Esophagus squamous epithelium (tissue), 5 donors: Measurements from ENCODE around the gene FGF11. TPM values are rescaled to one million over a fixed set of nuclear protein-coding genes. Genes with fewer than 3 reads are reported as not detected.

ENCODE experiments used
- DNase-seq: peaks from one replicate; lab custom pipeline; 2025; lab: John Stamatoyannopoulos, UW
- H3K27ac ChIP-seq, 4 donors: fragments of 200-600 bp; sonication (generic); one replicate each; pipeline ENCODE4 v1.5.1; 2016 to 2019; ENCODE audit warnings: mild to moderate bottlenecking in 1 of 4
- H3K27me3 ChIP-seq, 4 donors: fragments of 200-600 bp; sonication (generic); 1 replicate in 3 of 4; 2 replicates in 1 of 4; pipeline versions ENCODE4 v1.5.1 to v1.6.0; 2017 to 2021; ENCODE audit warnings: antibody characterized with exemption in 1 of 4
- H3K36me3 ChIP-seq, 3 donors: fragments of 200-600 bp; sonication (generic); one replicate each; pipeline ENCODE4 v1.5.1; 2016 to 2019
- H3K4me1 ChIP-seq, 3 donors: fragments of 200-600 bp; sonication (generic); one replicate each; pipeline ENCODE4 v1.5.1; 2017 to 2019
- H3K4me3 ChIP-seq, 4 donors: fragments of 200-600 bp; sonication (generic); 1 replicate in 3 of 4; 2 replicates in 1 of 4; pipeline ENCODE4 v1.5.1; 2016 to 2019; ENCODE audit warnings: mild to moderate bottlenecking in 2 of 4, moderate library complexity in 1 of 4
- H3K9me3 ChIP-seq, 3 donors: fragments of 200-600 bp; sonication (generic); one replicate each; pipeline ENCODE4 v1.5.1; 2016 to 2019
- POLR2A ChIP-seq, 4 donors: fragments of 450-650 bp; IDR thresholded peaks; one replicate each; pipeline ENCODE4 v1.6.1; 2017; ENCODE audit warnings: antibody characterized with exemption in 4 of 4, mild to moderate bottlenecking in 4 of 4, moderate library complexity in 3 of 4
- WGBS, 2 donors: methylation state at CpG; one replicate each; pipeline ENCODE4 v1.1.5; 2018; 5-methylcytosine and 5-hydroxymethylcytosine counted together
- intact Hi-C: fragments of 100-400 bp; cut with DNase I; formaldehyde crosslinking; loops from one replicate; pipeline ENCODE4 v1.15.0; 2022
- total RNA-seq, 4 donors: library from RNA; depleted of rRNA; stranded (reverse); fragments of >200 nt; gene quantifications; one replicate each; pipeline ENCODE4 v1.1.0, GENCODE V29; 2016
- TF ChIP-seq, protein P1 (sequence below), 6 experiments: fragments of 450-650 bp in 4 of 6; fragments of 200-600 bp in 2 of 6; sonication (generic) in 2 of 6; IDR thresholded peaks; one replicate each; pipeline ENCODE4 v1.5.1; 2016 to 2019; ENCODE audit warnings: antibody characterized with exemption in 6 of 6, mild to moderate bottlenecking in 4 of 6, moderate library complexity in 4 of 6
- donor health status: DM: yes; HTN: yes; CAD: no.

Gene FGF11
- total RNA-seq, 4 donors from 2014 or later = 2.7 to 18.1 (median 6.1) TPM

DNA sequence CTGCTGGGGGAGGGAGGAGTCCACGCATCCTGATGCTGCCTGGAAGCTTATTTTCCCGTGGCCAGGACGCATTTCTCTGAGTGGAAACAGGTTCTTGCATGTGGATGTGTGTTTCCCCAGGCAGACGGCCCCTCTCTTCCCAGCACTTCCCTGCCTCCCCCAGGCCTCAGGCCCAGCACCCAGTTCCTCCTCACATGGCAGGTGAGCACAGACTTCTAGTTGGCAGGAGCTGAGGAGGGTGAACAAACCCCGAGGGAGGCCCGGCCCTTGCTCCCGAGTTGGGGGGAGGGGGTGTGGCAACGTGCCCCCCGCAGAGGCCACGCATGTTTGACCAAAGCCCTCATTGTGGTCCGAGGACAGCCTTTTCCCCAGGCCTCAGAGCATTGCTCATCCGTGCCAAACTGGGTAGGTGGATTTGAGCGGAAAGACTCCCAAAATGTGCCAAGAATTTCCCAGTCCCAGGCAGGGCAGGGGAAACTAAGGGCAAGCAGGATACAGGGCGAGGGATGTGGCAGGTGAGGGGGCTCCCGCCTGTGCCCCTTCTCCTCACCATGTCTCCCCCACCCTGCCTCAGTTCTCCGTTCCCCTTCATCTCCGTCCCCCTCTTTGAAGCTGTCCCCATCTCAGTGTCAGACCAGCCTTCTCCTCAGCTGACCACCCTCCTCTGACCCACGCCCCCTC, 20.7 kb upstream of the FGF11 start:
- 80% methylated on average over 2 to 10 of the region's 18 CpGs for WGBS, 2 donors
- H3K9me3 ChIP-seq = no peaks in the 10 kb centered on the region
- no peaks in the 10 kb centered on the region for H3K4me1 ChIP-seq
- H3K27me3 ChIP-seq = no peaks in the 10 kb centered on the region
- peaks cover 0 to 22% (median 0%) of the 10 kb centered on the region in 3 donors for H3K36me3 ChIP-seq
- H3K27ac ChIP-seq = no peak overlapping the region
- TF ChIP-seq, protein P1, sequence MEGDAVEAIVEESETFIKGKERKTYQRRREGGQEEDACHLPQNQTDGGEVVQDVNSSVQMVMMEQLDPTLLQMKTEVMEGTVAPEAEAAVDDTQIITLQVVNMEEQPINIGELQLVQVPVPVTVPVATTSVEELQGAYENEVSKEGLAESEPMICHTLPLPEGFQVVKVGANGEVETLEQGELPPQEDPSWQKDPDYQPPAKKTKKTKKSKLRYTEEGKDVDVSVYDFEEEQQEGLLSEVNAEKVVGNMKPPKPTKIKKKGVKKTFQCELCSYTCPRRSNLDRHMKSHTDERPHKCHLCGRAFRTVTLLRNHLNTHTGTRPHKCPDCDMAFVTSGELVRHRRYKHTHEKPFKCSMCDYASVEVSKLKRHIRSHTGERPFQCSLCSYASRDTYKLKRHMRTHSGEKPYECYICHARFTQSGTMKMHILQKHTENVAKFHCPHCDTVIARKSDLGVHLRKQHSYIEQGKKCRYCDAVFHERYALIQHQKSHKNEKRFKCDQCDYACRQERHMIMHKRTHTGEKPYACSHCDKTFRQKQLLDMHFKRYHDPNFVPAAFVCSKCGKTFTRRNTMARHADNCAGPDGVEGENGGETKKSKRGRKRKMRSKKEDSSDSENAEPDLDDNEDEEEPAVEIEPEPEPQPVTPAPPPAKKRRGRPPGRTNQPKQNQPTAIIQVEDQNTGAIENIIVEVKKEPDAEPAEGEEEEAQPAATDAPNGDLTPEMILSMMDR (IDR thresholded peaks at IDR 0.05) = no peak
- no peak for TF ChIP-seq POLR2A (IDR thresholded peaks at IDR 0.05)
- intact Hi-C loops = no loop called here
- DNase-seq = no peak
- H3K4me3 ChIP-seq = no peak overlapping the region

DNA sequence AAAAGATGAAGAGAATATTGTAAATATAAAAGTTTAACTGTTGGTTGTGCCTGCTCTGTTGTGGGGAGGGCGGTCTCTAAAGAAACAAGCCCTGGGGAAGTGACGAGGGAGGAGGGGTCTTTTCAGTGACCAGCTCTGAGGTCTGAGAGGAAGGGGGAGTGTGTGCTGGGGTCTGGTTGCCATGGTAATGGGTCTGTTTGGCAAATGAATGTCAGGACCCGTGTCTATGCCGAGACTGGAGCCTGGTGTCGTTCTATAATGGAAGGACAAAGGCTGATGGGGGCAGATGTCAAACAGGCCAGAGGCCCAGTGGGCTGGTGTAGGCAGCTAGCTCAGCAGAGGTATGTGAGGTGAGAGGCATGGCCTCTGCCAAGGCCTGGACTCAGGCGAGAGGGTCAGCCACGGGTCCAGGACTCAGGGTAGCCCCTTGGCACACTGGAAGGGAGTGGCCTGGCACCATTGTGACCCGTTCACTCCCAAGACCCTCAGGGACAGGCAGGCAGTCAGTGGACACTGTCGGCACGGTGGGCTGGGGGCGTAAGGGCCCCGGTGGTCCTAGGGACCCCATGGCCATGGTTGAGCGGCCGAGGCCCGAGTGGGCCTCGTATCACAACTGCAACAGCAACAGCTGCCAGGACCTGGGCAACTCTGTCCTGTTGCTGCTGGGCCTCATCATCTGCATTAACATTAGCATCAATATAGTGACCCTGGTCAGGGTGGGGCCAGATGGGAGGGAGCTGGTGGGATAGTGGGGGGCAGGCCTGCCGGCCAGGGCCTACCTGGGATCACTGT, 19.3 kb upstream of the FGF11 start, which contains the start of gene SPEM1:
TSS of gene SPEM1 (plus strand) at position 506 of the 792 bp plus-strand sequence. CDS start at position 567, 61 bp downstream.
- intact Hi-C loops = no loop called here
- Histone ChIP-seq H3K4me1 (no peaks in the 10 kb centered on the region), H3K9me3 (no peaks in the 10 kb centered on the region), H3K4me3 (no peak within 1 kb of the TSS), H3K36me3 (peaks cover 0 to 22% (median 0%) of the 10 kb centered on the region in 3 donors), H3K27ac (no peak within 1 kb of the TSS), H3K27me3 (no peaks in the 10 kb centered on the region)
- DNase-seq = no peak
- TF ChIP-seq POLR2A (IDR thresholded peaks at IDR 0.05) = no peak
- TF ChIP-seq, protein P1 (IDR thresholded peaks at IDR 0.05) = no peak
- 57% methylated on average over 7 to 11 of the region's 17 CpGs for WGBS, 2 donors

DNA sequence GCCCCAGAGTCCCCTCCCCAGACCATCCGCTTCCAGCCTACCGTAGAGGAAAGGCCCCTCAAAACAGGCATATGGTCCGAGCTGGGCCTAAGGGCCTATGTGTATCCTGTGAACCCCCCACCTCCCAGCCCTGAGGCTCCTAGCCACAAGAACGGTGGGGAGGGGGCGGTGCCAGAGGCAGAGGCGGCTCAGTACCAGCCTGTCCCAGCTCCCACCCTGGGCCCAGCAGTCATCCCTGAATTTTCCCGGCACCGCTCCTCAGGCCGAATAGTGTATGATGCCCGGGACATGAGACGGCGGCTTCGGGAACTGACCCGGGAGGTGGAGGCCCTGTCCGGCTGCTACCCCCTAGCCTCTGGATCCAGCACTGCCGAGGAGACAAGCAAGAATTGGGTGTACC, 18.1 kb upstream of the FGF11 start:
- Histone ChIP-seq H3K36me3 (peaks cover 0 to 12% (median 0%) of the 10 kb centered on the region in 3 donors), H3K4me3 (no peak overlapping the region), H3K9me3 (no peaks in the 10 kb centered on the region), H3K27me3 (no peaks in the 10 kb centered on the region), H3K4me1 (no peaks in the 10 kb centered on the region), H3K27ac (no peak overlapping the region)
- intact Hi-C loops = no loop called here
- no peak for TF ChIP-seq POLR2A (IDR thresholded peaks at IDR 0.05)
- TF ChIP-seq, protein P1 (IDR thresholded peaks at IDR 0.05) = no peak
- WGBS, 2 donors = 86 to 90% methylated on average over 4 to 7 of the region's 16 CpGs
- DNase-seq = no peak

DNA sequence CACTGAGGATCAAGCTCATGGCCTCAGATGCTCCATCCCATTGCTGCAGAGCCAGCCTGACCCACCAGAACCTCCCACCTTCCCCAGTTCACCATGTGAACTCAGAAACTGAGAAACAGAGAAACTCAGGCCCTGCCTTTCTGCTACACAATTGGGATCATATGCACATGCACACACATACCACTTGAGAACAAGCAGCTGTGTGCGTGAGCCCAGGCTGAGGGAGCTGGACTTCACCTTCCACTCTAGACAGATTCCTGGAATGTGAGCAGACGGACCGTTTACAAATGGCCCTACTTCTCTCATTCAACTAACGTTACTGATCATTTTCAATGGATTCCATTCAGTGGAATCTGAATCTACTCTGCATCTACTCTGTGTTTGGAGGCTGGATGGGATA, 15.6 kb upstream of the FGF11 start:
- H3K27me3 ChIP-seq = no peaks in the 10 kb centered on the region
- no peak for DNase-seq
- TF ChIP-seq, protein P1 (IDR thresholded peaks at IDR 0.05) = no peak
- TF ChIP-seq POLR2A (IDR thresholded peaks at IDR 0.05) = no peak
- no peaks in the 10 kb centered on the region for H3K36me3 ChIP-seq
- intact Hi-C loops = no loop called here
- no peak overlapping the region for H3K27ac ChIP-seq
- WGBS, 2 donors = 63 to 71% methylated on average over 4 of the region's 4 CpGs
- H3K9me3 ChIP-seq = no peaks in the 10 kb centered on the region
- no peak overlapping the region for H3K4me3 ChIP-seq
- no peaks in the 10 kb centered on the region for H3K4me1 ChIP-seq

DNA sequence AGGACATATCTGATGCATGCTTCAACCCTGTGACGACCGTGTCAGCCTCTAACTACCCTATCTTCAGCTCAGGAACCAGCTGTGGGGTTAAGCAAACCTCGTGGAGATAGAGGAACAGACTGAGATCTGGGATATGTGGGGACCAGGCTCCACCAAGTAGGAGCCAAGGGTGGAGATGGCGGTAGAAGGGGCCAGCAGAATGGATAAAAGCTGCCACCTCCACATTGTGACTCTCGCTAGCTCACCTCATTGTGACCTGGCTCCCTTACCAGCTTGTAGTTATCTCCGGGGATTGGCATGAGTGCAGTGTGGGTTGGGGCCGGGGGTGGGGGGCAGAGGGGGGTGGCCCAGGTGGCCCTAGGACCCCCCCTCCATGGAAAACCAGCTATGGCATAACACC, 14.0 kb upstream of the FGF11 start, which contains the start of gene SPEM2:
TSS of gene SPEM2 (plus strand) at position 301 of the 400 bp plus-strand sequence. CDS start at position 374, 73 bp downstream.
- Histone ChIP-seq H3K27me3 (no peaks in the 10 kb centered on the region), H3K4me3 (no peak within 1 kb of the TSS), H3K9me3 (no peaks in the 10 kb centered on the region), H3K36me3 (no peaks in the 10 kb centered on the region), H3K27ac (no peak within 1 kb of the TSS), H3K4me1 (no peaks in the 10 kb centered on the region)
- intact Hi-C loops = no loop called here
- no peak for TF ChIP-seq POLR2A (IDR thresholded peaks at IDR 0.05)
- TF ChIP-seq, protein P1 (IDR thresholded peaks at IDR 0.05) = no peak
- no peak for DNase-seq
- 72 to 74% methylated on average over 5 to 6 of the region's 7 CpGs for WGBS, 2 donors
